KG1 (cell line): Measurements from ENCODE around the gene OOSP1.
"Not testable (repeated sequence)": the region's sequence is repeated elsewhere in the genome, so short reads cannot be mapped to it uniquely, and the experiment has no call there.

Experiments
- DNase-seq: peaks from one replicate; lab custom pipeline; 2025; lab: John Stamatoyannopoulos, UW

The OOSP1 gene

GRCh38 chr11:59960502-59961381 lies 22.5 kb downstream of the OOSP1 start:
- DNase-seq = no peak

DNA sequence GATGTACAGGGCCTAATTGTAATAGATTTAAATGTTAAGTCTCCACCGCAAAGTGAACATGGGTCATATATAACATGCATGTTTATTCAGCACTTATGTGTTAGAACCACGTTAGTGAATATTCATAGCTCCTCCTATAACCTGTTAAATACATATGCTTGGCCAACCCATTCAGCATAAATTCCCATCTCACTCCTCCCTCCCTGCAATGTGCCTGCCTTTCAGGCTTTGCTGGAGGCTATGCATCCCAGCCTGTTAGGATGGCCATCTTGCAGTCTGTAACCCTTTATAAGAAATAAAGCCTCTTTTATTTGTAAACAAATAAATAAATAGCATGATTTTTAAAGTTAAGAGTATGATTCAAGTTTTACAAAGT lies 23.9 kb downstream of the OOSP1 start:
- DNase-seq = no peak

DNA sequence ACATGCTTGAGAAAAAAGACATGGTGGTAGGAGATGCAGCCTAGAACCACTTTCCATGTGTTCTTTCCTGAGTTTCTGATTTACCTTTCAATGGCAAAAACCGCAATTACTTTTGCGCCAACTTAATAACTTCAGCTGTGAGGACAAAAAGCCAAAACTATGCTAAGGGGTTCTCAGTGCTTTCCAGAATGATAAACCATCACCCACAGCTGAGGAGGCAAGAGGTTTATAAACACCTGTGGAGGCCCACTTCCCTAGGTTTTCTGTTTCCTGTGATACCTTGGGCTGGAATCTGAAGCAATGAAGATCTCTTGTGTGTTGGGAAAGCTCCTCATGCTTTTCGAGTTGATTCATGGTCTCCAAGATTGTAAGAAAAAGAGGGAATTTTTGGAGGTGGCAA lies 25.5 kb downstream of the OOSP1 start, which contains the start of gene OOSP4A:
TSS of gene OOSP4A (plus strand) at position 301 of the 400 bp plus-strand sequence. CDS start at position 301, 0 bp downstream.
- no peak for DNase-seq

- no peak for DNase-seq
Observed at GRCh38 chr11:59965424-59965823, 27.2 kb downstream of the OOSP1 start.

- DNase-seq = no peak
Observed at GRCh38 chr11:59966201-59966600, 28.0 kb downstream of the OOSP1 start.

- no peak for DNase-seq
Observed at GRCh38 chr11:59967677-59968394, 29.6 kb downstream of the OOSP1 start.

GRCh38 chr11:59968395-59968783 lies 30.2 kb downstream of the OOSP1 start:
- no peak for DNase-seq

DNA sequence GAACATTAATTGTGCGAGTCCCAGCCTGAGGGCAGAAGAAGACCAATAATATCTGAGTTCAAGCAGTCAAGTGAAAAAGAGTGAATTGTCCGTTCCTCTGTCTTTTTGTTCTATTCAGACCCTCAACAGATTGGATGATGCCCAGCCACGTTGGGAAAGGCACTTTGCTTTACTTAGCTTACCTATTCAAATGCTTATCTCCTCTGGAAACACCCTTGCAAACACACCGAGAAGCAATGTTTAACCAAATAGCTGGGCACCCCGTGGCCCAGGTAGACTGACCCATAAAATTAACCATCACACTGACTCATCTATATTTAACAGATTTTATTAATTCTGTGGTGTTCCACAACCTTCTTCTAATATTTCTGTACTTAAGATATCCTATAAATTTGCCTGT lies 34.9 kb downstream of the OOSP1 start:
- DNase-seq = no peak

- DNase-seq = no peak
Observed at GRCh38 chr11:59981106-59981770, 43.0 kb downstream of the OOSP1 start.

GRCh38 chr11:59982037-59982436 lies 43.8 kb downstream of the OOSP1 start:
- not testable (repeated sequence) for DNase-seq

- DNase-seq = no peak
Observed at GRCh38 chr11:59983212-59983611, 45.0 kb downstream of the OOSP1 start.

DNA sequence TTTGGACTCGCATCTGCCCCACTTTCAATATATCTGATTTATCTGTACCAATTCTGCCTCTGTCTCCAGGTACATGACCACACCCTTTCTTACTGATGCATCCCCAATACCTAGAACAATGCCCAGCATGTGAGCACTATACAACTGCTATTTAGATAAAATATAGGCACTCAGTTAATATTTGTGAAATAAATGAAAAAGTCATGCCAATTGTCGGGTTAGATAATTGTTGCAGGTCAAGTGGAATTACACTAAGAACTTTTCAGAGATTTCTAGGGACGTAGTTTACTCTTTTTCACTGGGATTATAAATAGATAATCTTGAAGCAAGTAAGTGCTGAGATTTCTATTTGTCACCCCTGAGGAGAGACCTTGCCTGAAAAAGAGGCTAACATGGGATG lies 46.1 kb downstream of the OOSP1 start:
- no peak for DNase-seq

GRCh38 chr11:59990421-59990820 lies 52.2 kb downstream of the OOSP1 start:
- no peak for DNase-seq

GRCh38 chr11:59992425-59992824 lies 54.2 kb downstream of the OOSP1 start:
- DNase-seq = peak; percentile 59

- no peak for DNase-seq
Observed at GRCh38 chr11:59997800-59998199, 59.6 kb downstream of the OOSP1 start.

DNA sequence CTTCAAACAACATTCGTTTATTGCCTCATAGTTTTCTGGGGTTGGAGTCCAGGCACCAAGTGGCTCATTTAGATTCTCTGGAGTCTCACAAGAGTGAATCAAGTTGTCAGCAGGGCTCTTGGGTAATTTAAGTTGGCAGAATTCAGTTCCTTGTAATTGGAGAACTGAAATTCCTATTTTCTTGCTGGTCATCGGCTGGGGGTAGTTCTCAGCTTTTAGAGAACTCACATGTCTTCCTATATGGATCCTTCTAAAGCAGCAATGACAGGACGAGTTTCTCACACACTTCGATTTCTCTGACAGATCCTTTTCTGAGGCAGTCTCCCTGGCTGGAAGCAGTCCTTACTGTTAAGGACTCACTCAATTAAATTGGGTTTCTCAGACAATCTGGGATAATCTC lies 61.5 kb downstream of the OOSP1 start:
- no peak for DNase-seq

DNA sequence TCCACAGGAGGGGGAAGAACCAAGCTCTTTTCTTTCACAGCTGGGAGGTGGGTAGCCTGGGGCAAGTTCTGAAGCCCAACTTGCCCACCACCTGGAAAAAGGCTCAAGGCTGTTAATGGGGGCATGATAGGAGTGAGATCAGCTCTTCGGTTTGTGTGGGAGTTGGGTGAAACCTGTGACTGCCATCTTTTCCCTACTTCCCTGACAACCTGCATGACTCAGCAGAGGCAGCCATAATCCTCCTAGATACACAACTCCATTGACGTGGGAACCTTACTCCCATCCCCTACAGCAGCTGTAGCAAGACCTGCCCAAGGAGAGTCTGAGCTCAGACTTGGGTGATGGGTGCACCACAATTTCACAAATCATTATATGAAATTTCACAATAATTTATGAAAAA lies 65.5 kb downstream of the OOSP1 start:
- no peak for DNase-seq

DNA sequence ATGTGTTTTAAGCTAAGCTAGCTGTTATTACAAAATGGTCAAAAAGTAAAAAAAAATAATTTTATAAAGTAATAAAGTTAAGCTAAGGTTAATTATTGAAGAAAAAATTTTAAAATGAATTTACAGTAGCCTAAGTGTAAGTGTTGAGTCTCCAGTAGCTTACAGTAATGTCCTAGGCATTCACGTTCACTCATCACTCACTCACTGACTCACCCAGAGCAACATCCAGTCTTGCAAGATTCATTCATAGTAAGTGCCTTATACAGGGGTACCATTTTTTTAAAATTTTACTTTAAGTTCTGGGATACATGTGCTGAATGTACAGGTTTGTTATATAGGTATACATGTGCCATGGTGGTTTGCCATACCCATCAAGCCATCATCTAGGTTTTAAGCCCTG lies 67.1 kb downstream of the OOSP1 start:
- DNase-seq = no peak
